Activated CD8-positive, alpha-beta memory T cell treated with anti-CD3 and anti-CD28 coated beads for 24 hours (primary cell): ENCODE measurements around the gene SPNS3.

Experiments used
- DNase-seq: peaks from one replicate; pipeline ENCODE4 v3.0.0-alpha.2; 2020

The SPNS3 gene

GRCh38 chr17:4512156-4513112 is 78.7 kb downstream of the SPNS3 start:
- no peak for DNase-seq

GRCh38 chr17:4513113-4514032 is 79.6 kb downstream of the SPNS3 start:
- DNase-seq = no peak

GRCh38 chr17:4514206-4514605 is 80.5 kb downstream of the SPNS3 start:
- no peak for DNase-seq

GRCh38 chr17:4514779-4515178 is 81.0 kb downstream of the SPNS3 start:
- no peak for DNase-seq

GRCh38 chr17:4515501-4515900 is 81.8 kb downstream of the SPNS3 start:
- no peak for DNase-seq

- no peak for DNase-seq
Measured at GRCh38 chr17:4516735-4517134, 83.0 kb downstream of the SPNS3 start.

GRCh38 chr17:4518901-4519300 is 85.2 kb downstream of the SPNS3 start:
- no peak for DNase-seq

- DNase-seq = no peak
Measured at GRCh38 chr17:4519361-4519788, 85.6 kb downstream of the SPNS3 start.

- DNase-seq = no peak
Measured at GRCh38 chr17:4520060-4520893, 86.5 kb downstream of the SPNS3 start.

- no peak for DNase-seq
Measured at GRCh38 chr17:4520894-4521600, 87.3 kb downstream of the SPNS3 start.

- no peak for DNase-seq
Measured at GRCh38 chr17:4522661-4523060, 88.9 kb downstream of the SPNS3 start.

GRCh38 chr17:4523946-4524345 is 90.2 kb downstream of the SPNS3 start:
- DNase-seq = no peak

- no peak for DNase-seq
Measured at GRCh38 chr17:4525691-4526397, 92.1 kb downstream of the SPNS3 start.

GRCh38 chr17:4527134-4527533 is 93.4 kb downstream of the SPNS3 start:
- no peak for DNase-seq

- no peak for DNase-seq
Measured at GRCh38 chr17:4527566-4528125, 93.9 kb downstream of the SPNS3 start.

- no peak for DNase-seq
Measured at GRCh38 chr17:4529533-4530152, 95.9 kb downstream of the SPNS3 start.

- no peak for DNase-seq
Measured at GRCh38 chr17:4530799-4531730, 97.3 kb downstream of the SPNS3 start.

- no peak for DNase-seq
Measured at GRCh38 chr17:4531988-4532736, 98.4 kb downstream of the SPNS3 start.
